ENCODE data around the gene MAP6. TPM values are rescaled to one million over a fixed set of nuclear protein-coding genes. Genes with fewer than 3 reads are reported as not detected.

Gene MAP6
- total and polyA plus RNA-seq, 9 of the 15 experiments (the other 6 are each of a cell fraction or from before 2014, with no cell fraction given), result not detected

DNA sequence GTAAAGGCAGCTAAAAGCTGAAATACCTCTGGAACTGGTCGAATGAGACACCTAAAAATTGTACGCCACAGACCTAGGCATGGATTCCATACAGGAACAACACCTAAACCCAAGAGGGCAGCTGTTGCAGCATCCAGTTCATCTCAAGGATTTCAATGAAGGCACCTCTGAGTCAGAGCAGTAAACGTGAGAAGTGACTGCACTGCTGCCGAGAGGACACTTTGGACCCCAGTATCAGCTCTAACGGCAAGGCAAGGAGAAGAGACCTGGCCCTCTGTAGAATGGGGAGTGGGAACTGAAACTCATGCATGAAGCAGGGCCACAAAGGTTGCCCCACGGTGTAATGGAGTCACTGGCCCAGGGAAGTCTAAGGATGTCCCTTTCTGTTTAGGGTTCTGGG, 23.9 kb downstream of the MAP6 start:
- FAIRE-seq (no peak), DNase-seq (ENCODE audit: extremely low read depth in 1 of 4, low spot score in 3 of 4) (no peak), ATAC-seq (no peak)
- H3K27ac ChIP-seq (ENCODE audit: extremely low read depth, low read depth, low read length), result no peak overlapping the region
- intact Hi-C loops (cut with micrococcal nuclease) (no loop called here), in situ Hi-C loops (cut with MboI) (no loop called here)
- H3K27me3 ChIP-seq (ENCODE audit: control insufficient read depth in 2 of 2, insufficient read depth in 2 of 2, low read length in 2 of 2), result peaks cover 5 to 7% of the 10 kb centered on the region in 2 experiments; a peak in 4 of 5 replicates
- H4K20me1 ChIP-seq (replicated peaks; ENCODE audit: control insufficient read depth, insufficient read depth, low read length), result no peaks in the 10 kb centered on the region
- H3K9me3 ChIP-seq (replicated peaks; ENCODE audit: control insufficient read depth, insufficient read depth, low read depth, low read length), result no peaks in the 10 kb centered on the region
- ChIA-PET CTCF (ENCODE audit: low intra/inter-chr PET ratio) (no interaction called here), POLR2A (interaction anchor here (0.6 to 0.7 kb wide), 2 partner anchors 38 to 139 kb away, joined by 3 to 4 read pairs; no protein-coding TSS in a partner anchor)
- H3K79me2 ChIP-seq (ENCODE audit: control insufficient read depth, insufficient read depth, low read length), result no peaks in the 10 kb centered on the region
- H3K4me3 ChIP-seq, result no peak overlapping the region
- no peaks in the 10 kb centered on the region for H3K36me3 ChIP-seq (ENCODE audit: control insufficient read depth, insufficient read depth, low read length)
- 4% methylated on average over 6 of the region's 6 CpGs for WGBS (ENCODE audit: insufficient coverage, low coverage, missing lambda C conversion rate)
- no peak overlapping the region for H2AFZ ChIP-seq (ENCODE audit: low read depth, low read length)
- H3K9me1 ChIP-seq (ENCODE audit: control insufficient read depth, insufficient read depth, low read length), result no peaks in the 10 kb centered on the region
- H3K4me1 ChIP-seq (replicated peaks in 1 of 2; ENCODE audit: control insufficient read depth in 2 of 2, insufficient read depth in 2 of 2, low read length in 2 of 2), result peaks cover 0 to under 1% of the 10 kb centered on the region in 2 experiments; a peak in 1 of 5 replicates
- no peak overlapping the region for H3K9ac ChIP-seq (ENCODE audit: insufficient read depth in 1 of 2, low read depth in 2 of 2, low read length in 2 of 2)
- no TSS peak for BruUV-seq (replicated peaks)
- H3K4me2 ChIP-seq (ENCODE audit: insufficient read depth, low read length), result no peak overlapping the region
- no peak for TF ChIP-seq ARID2 (IDR thresholded peaks at IDR 0.05)
- TF ChIP-seq, protein P1, sequence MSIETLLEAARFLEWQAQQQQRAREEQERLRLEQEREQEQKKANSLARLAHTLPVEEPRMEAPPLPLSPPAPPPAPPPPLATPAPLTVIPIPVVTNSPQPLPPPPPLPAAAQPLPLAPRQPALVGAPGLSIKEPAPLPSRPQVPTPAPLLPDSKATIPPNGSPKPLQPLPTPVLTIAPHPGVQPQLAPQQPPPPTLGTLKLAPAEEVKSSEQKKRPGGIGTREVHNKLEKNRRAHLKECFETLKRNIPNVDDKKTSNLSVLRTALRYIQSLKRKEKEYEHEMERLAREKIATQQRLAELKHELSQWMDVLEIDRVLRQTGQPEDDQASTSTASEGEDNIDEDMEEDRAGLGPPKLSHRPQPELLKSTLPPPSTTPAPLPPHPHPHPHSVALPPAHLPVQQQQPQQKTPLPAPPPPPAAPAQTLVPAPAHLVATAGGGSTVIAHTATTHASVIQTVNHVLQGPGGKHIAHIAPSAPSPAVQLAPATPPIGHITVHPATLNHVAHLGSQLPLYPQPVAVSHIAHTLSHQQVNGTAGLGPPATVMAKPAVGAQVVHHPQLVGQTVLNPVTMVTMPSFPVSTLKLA (conservative IDR thresholded peaks at IDR 0.05), result no peak
- no peak for TF ChIP-seq HMG20B (CRISPR knock-in tag; IDR thresholded peaks at IDR 0.05)
- TF ChIP-seq NR1H2 (CRISPR knock-in tag; IDR thresholded peaks at IDR 0.05), result no peak
- TF ChIP-seq CXXC5 (CRISPR knock-in tag; IDR thresholded peaks at IDR 0.05), result no peak
- TF ChIP-seq ERF (CRISPR knock-in tag; IDR thresholded peaks at IDR 0.05), result no peak
- TF ChIP-seq ZNF561 (CRISPR knock-in tag; conservative IDR thresholded peaks at IDR 0.05), result no peak
- no peak for TF ChIP-seq KLF1 (tag; IDR thresholded peaks at IDR 0.05)
- TF ChIP-seq BCL6 (CRISPR knock-in tag; IDR thresholded peaks at IDR 0.05), result no peak
- no peak for TF ChIP-seq ZNF584 (CRISPR knock-in tag; IDR thresholded peaks at IDR 0.05; ENCODE audit: low read depth)
- TF ChIP-seq HNRNPH1 (optimal IDR thresholded peaks at IDR 0.05; ENCODE audit: low read depth, low read length), result no peak
- no peak for TF ChIP-seq MCM2 (IDR thresholded peaks at IDR 0.05; ENCODE audit: low read depth)
- no peak for TF ChIP-seq ZNF644 (tag; IDR thresholded peaks at IDR 0.05; ENCODE audit: low read depth)
- no peak for TF ChIP-seq ZNF324 (CRISPR knock-in tag; IDR thresholded peaks at IDR 0.05)

All from K562 (cell line).